Erythroblast (primary cell): ENCODE measurements around the gene SLC15A3.

ENCODE experiments used
- GATA1 ChIP-seq: IDR thresholded peaks from 2 replicates; pipeline ENCODE4 v1.6.1; 2011; ENCODE audit warnings: low read depth, mild to moderate bottlenecking, control low read depth, low read length, moderate library complexity
- POLR2A ChIP-seq: IDR thresholded peaks from 2 replicates; pipeline ENCODE4 v1.6.1; 2011; ENCODE audit warnings: mild to moderate bottlenecking, low read length

- TF ChIP-seq POLR2A (no peak), GATA1 (no peak)
Observed at GRCh38 chr11:60971520-60971919, 19.5 kb upstream of the SLC15A3 start, which contains the start of gene CD6.
